K562 (cell line): ENCODE measurements around the gene RNF34. TPM values are rescaled to one million over a fixed set of nuclear protein-coding genes. Genes with fewer than 3 reads are reported as not detected.

ENCODE experiments used
- CXXC5 ChIP-seq: fragments of 250-450 bp; sonication (Bioruptor Pico); IDR thresholded peaks from 2 replicates; pipeline ENCODE4 v1.8.0; 2022; ENCODE audit warnings: inconsistent platforms, mild to moderate bottlenecking, moderate library complexity
- GTF2A2 ChIP-seq: IDR thresholded peaks from 2 replicates; pipeline ENCODE4 v1.6.1; 2016; ENCODE audit warnings: mild to moderate bottlenecking, missing genetic modification characterization, missing compliant biosample characterization
- HMGN3 ChIP-seq: IDR thresholded peaks from 2 replicates; pipeline ENCODE4 v1.6.1; 2011; ENCODE audit warnings: borderline replicate concordance, low read depth, mild to moderate bottlenecking, mixed read lengths, low read length; ENCODE audit not compliant: insufficient read length; ENCODE audit errors: extremely low read depth
- HNRNPLL ChIP-seq: fragments of 200-400 bp; formaldehyde crosslinking; IDR thresholded peaks from 2 replicates; pipeline ENCODE4 v1.6.1; 2017; ENCODE audit warnings: low read length, low read depth, mild to moderate bottlenecking; ENCODE audit not compliant: poor library complexity, severe bottlenecking
- MTF1 ChIP-seq: fragments of 250-450 bp; sonication (Bioruptor Pico); IDR thresholded peaks from 2 replicates; pipeline ENCODE4 v1.9.0; 2021; ENCODE audit warnings: moderate library complexity, mild to moderate bottlenecking, inconsistent platforms, borderline replicate concordance
- POU5F1 ChIP-seq: fragments of 150-350 bp; IDR thresholded peaks from 2 replicates; pipeline ENCODE4 v1.6.1; 2014; ENCODE audit warnings: borderline replicate concordance, low read length, low read depth, mild to moderate bottlenecking; ENCODE audit not compliant: partially characterized antibody
- RBFOX2 ChIP-seq: fragments of 200-400 bp; formaldehyde crosslinking; IDR thresholded peaks from 2 replicates; pipeline ENCODE4 v1.6.1; 2017; ENCODE audit warnings: low read depth, mild to moderate bottlenecking, low read length, moderate library complexity
- SAP30 ChIP-seq: fragments of 200-600 bp; sonication (generic); IDR thresholded peaks from 2 replicates; pipeline ENCODE4 v1.6.1; 2012; ENCODE audit warnings: borderline replicate concordance, low read depth, mild to moderate bottlenecking, moderate library complexity, low read length, control low read depth, inconsistent platforms; ENCODE audit not compliant: insufficient read depth, poor library complexity, severe bottlenecking
- SMAD1 ChIP-seq: fragments of 150-350 bp; IDR thresholded peaks from 2 replicates; pipeline ENCODE4 v1.6.1; 2014; ENCODE audit warnings: low read length, low read depth; ENCODE audit not compliant: partially characterized antibody
- SP2 ChIP-seq: IDR thresholded peaks from 2 replicates; pipeline ENCODE4 v1.6.1; 2011; ENCODE audit warnings: mild to moderate bottlenecking, low read depth, low read length, moderate library complexity; ENCODE audit not compliant: poor library complexity, severe bottlenecking; ENCODE audit errors: extremely low read depth
- ZNF384 ChIP-seq: IDR thresholded peaks from 2 replicates; pipeline ENCODE4 v1.6.1; 2012; ENCODE audit warnings: low read depth, low read length, improper control_type of control experiment
- ZNF586 ChIP-seq: fragments of 450-650 bp; formaldehyde crosslinking; conservative IDR thresholded peaks from 2 replicates; pipeline ENCODE4 v1.4.0; 2020; ENCODE audit warnings: mild to moderate bottlenecking, moderate library complexity
- ZNF699 ChIP-seq: fragments of 250-450 bp; sonication (Bioruptor Pico); IDR thresholded peaks from 2 replicates; pipeline ENCODE4 v1.8.0; 2021; ENCODE audit warnings: mild to moderate bottlenecking, moderate library complexity; ENCODE audit not compliant: insufficient replicate concordance
- polyA plus RNA-seq, 8 experiments: library from polyadenylated mRNA; depleted of rRNA in 4 of 8; stranded (reverse) in 5 of 8; unstranded in 3 of 8; fragments of >200 nt; fragmentation: Nextera tagmentation in 2 of 8; fragmentation: Illumina TruSeq in 1 of 8; extraction: Ambion mirVana in 2 of 8; extraction: Trizol in 1 of 8; gene quantifications; 2 replicates each; pipeline versions ENCODE4 v1.2.1 to v1.2.3, GENCODE V29; 2011 to 2014; ENCODE audit warnings: inconsistent platforms in 1 of 8, missing spikeins in 1 of 8
- total RNA-seq, 7 experiments: library from RNA; depleted of rRNA in 6 of 7; stranded (reverse); fragments of >200 nt in 6 of 7; fragmentation: Illumina TruSeq in 2 of 7; extraction: Trizol in 2 of 7; gene quantifications; 2 replicates each; pipeline versions ENCODE4 v1.2.1 to v1.2.3, GENCODE V29; 2011 to 2021; ENCODE audit warnings: low replicate concordance in 1 of 7
- TF ChIP-seq, protein P1 (sequence below): fragments of 250-450 bp; sonication (Bioruptor Pico); IDR thresholded peaks from 2 replicates; pipeline ENCODE4 v1.9.0; 2021; ENCODE audit warnings: mild to moderate bottlenecking, inconsistent platforms
- TF ChIP-seq, protein P2 (sequence below): fragments of 450-650 bp; IDR thresholded peaks from 2 replicates; pipeline ENCODE4 v1.6.1; 2017; ENCODE audit warnings: antibody characterized with exemption, mild to moderate bottlenecking
- TF ChIP-seq, protein P3 (sequence below), 2 experiments: fragments of 450-650 bp in 1 of 2; sonication (generic) in 1 of 2; formaldehyde crosslinking; conservative IDR thresholded peaks; 2 replicates each; pipeline versions ENCODE4 v1.4.0 to v1.8.1; 2020 to 2022; ENCODE audit warnings: mild to moderate bottlenecking in 1 of 2, missing genetic modification reagents in 1 of 2
- TF ChIP-seq, protein P4 (sequence below): fragments of 450-650 bp; IDR thresholded peaks from 2 replicates; pipeline ENCODE4 v1.6.1; 2016

The RNF34 gene
- total and polyA plus RNA-seq, 9 of the 15 experiments (the other 6 are each of a cell fraction or from before 2014, with no cell fraction given): 41.7 to 88.9 (median 54.1) TPM

DNA sequence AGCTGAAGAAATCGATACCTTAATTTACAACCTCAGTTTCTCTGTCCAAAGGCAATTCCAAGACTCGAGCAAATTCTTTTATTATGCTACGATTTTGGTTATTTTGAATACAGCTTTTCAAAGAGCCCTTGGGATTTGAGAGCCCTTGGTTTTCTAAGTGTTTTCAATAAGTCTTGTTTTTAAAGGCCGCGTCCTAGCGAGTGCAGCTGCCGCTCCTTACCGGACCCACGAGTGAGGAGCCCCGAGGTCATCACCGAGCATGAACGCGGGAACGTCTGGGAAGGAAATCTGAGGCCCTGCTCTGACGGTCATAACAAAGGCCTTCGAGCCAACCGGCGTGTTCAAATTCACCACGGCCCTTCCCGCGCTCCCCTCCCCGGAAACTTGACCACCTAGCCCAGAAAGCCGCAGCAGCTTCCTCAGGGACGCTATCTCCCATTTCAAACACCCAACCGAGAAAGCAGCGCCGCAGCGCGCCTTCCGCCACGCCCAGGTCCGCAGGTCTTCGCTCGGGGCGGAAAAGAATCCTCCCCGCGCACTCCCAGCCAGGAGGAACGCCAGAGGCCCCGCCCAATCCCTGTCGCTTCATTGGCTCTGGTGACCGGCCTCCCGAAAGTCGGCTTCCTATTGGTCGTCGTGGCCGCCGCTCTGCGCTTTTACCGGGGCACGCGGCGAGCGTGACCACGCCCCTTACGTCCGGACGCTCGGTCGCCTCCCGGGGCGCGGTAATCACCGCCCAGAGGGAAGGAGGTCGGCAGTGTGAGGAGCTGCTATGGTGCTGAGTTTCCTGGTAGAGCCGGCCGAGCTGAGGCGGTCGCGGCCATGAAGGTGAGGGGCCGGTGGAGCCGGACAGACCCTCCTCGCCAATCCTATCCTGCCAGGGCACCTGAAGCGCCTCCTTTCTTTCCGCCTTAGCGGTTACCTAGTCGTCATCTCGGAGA lies at the start of gene RNF34 (continued):
- TF ChIP-seq, protein P1, sequence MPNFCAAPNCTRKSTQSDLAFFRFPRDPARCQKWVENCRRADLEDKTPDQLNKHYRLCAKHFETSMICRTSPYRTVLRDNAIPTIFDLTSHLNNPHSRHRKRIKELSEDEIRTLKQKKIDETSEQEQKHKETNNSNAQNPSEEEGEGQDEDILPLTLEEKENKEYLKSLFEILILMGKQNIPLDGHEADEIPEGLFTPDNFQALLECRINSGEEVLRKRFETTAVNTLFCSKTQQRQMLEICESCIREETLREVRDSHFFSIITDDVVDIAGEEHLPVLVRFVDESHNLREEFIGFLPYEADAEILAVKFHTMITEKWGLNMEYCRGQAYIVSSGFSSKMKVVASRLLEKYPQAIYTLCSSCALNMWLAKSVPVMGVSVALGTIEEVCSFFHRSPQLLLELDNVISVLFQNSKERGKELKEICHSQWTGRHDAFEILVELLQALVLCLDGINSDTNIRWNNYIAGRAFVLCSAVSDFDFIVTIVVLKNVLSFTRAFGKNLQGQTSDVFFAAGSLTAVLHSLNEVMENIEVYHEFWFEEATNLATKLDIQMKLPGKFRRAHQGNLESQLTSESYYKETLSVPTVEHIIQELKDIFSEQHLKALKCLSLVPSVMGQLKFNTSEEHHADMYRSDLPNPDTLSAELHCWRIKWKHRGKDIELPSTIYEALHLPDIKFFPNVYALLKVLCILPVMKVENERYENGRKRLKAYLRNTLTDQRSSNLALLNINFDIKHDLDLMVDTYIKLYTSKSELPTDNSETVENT (CRISPR knock-in tag): peak; percentile 85
- TF ChIP-seq, protein P2, sequence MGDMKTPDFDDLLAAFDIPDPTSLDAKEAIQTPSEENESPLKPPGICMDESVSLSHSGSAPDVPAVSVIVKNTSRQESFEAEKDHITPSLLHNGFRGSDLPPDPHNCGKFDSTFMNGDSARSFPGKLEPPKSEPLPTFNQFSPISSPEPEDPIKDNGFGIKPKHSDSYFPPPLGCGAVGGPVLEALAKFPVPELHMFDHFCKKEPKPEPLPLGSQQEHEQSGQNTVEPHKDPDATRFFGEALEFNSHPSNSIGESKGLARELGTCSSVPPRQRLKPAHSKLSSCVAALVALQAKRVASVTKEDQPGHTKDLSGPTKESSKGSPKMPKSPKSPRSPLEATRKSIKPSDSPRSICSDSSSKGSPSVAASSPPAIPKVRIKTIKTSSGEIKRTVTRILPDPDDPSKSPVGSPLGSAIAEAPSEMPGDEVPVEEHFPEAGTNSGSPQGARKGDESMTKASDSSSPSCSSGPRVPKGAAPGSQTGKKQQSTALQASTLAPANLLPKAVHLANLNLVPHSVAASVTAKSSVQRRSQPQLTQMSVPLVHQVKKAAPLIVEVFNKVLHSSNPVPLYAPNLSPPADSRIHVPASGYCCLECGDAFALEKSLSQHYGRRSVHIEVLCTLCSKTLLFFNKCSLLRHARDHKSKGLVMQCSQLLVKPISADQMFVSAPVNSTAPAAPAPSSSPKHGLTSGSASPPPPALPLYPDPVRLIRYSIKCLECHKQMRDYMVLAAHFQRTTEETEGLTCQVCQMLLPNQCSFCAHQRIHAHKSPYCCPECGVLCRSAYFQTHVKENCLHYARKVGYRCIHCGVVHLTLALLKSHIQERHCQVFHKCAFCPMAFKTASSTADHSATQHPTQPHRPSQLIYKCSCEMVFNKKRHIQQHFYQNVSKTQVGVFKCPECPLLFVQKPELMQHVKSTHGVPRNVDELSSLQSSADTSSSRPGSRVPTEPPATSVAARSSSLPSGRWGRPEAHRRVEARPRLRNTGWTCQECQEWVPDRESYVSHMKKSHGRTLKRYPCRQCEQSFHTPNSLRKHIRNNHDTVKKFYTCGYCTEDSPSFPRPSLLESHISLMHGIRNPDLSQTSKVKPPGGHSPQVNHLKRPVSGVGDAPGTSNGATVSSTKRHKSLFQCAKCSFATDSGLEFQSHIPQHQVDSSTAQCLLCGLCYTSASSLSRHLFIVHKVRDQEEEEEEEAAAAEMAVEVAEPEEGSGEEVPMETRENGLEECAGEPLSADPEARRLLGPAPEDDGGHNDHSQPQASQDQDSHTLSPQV: peak; percentile 65
- TF ChIP-seq POU5F1: no peak
- peak; percentile 84 for TF ChIP-seq HMGN3
- no peak for TF ChIP-seq GTF2A2 (tag)
- no peak for TF ChIP-seq ZNF586
- no peak for TF ChIP-seq ZNF699 (CRISPR knock-in tag)
- TF ChIP-seq, protein P3, sequence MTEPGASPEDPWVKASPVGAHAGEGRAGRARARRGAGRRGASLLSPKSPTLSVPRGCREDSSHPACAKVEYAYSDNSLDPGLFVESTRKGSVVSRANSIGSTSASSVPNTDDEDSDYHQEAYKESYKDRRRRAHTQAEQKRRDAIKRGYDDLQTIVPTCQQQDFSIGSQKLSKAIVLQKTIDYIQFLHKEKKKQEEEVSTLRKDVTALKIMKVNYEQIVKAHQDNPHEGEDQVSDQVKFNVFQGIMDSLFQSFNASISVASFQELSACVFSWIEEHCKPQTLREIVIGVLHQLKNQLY (CRISPR knock-in tag; conservative IDR thresholded peaks at IDR 0.05): no peak
- TF ChIP-seq SAP30: peak; percentile 52
- TF ChIP-seq RBFOX2: peak; percentile 100
- TF ChIP-seq CXXC5 (CRISPR knock-in tag): peak; percentile 94
- TF ChIP-seq SP2: peak; percentile 85
- TF ChIP-seq MTF1 (CRISPR knock-in tag): no peak
- no peak for TF ChIP-seq SMAD1
- TF ChIP-seq, protein P4, sequence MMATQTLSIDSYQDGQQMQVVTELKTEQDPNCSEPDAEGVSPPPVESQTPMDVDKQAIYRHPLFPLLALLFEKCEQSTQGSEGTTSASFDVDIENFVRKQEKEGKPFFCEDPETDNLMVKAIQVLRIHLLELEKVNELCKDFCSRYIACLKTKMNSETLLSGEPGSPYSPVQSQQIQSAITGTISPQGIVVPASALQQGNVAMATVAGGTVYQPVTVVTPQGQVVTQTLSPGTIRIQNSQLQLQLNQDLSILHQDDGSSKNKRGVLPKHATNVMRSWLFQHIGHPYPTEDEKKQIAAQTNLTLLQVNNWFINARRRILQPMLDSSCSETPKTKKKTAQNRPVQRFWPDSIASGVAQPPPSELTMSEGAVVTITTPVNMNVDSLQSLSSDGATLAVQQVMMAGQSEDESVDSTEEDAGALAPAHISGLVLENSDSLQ: peak; percentile 100
- no peak for TF ChIP-seq ZNF384
- peak; percentile 94 for TF ChIP-seq HNRNPLL
